ENCODE data around the gene NRDE2.

The NRDE2 gene

GRCh38 chr14:90295870-90296516, 35.7 kb downstream of the NRDE2 start:
- no peak for DNase-seq

DNA sequence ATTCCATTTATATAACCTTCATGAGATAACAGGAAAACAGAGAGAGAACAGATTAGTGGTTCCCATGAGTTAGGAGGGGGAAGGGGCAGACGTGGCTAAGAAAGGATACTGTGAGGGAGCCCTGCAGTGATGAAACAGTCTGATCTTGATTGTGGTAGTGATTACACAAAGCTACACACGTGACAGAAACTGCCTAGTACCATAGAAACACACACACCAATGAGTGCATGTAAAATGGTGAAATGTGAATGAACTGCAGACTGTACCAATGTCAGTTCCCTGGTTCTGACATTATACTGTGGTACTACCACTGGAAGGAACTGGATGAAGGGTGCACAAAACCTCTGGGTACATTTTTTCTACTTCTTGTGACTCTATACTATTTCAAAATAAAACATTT, 36.9 kb downstream of the NRDE2 start:
- no peak for DNase-seq

GRCh38 chr14:90293766-90294730, 37.7 kb downstream of the NRDE2 start:
- no peak for DNase-seq

DNA sequence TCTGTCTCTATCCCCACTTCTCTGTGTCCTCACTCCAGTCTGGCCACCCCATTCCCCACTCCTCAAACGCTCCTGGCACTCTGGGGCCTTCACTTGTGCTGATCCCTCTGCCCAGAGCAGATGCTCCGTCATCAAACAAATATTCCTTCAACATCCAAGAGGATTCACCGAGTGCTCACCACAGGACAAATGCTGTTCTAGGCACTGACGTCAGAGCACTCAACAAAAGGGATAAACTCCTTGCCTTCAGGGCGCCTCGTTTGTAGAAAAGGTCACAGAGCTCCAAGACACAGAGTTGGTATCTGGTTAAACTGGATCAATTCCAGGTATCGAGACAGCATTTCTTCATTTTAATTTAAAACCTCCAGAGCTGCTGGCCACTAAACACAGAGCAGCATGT, 40.0 kb downstream of the NRDE2 start:
- no peak for DNase-seq

- DNase-seq, result no peak
Measured at GRCh38 chr14:90290337-90291011, 41.3 kb downstream of the NRDE2 start.

DNA sequence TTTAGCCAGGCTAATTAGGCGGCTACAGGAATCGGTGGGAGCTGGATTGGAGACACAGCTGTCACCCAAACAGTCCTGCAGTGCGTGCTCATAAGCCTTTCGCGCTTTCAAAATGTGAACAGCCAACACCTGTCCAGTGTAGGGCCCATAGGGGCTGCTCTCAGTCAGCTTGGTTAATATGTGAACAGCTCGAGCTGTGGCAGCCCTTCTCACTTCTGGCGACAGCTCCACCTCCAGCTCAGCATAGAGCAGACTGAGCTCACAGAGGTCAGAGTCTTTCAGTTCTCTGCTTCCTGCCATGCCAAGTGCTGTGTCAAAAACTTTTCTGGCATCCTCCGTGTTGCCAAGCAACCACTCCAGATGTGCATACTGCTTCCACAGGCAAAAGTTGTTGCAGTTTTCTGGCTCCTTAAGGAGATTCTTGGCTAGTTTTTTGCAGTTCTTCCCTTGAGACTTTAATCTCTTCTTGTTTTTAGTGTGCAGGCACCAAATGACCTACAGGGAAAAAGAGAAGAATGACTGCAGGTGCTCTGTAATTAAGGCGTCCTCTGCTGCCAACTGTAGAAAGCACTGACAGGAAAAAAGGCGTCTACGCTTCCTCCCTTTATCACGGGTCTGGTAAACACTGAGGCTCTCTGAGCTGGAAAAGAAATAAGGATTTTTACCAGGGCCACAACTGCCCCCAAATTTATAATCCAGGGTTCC, 42.9 kb downstream of the NRDE2 start:
- no peak for DNase-seq

DNA sequence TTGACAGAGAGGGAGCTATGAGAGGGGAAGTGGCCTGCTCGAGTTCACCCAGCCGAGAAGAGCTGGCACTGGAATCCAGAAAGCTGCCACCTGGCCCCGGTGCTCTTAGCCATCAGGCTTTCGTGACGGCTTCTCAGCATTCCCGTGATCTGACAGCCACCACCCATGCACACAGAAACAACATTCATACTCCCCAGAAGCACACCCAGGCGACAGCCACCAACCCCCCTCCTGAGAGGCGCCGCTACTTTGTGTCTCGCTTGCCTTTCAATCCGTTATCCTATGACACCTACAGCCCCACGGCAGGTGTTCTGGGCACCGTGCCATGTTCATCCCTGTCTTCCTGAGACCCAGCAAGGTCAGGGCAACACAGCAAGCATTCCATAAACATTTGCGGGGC, 44.0 kb downstream of the NRDE2 start:
- no peak for DNase-seq

DNA sequence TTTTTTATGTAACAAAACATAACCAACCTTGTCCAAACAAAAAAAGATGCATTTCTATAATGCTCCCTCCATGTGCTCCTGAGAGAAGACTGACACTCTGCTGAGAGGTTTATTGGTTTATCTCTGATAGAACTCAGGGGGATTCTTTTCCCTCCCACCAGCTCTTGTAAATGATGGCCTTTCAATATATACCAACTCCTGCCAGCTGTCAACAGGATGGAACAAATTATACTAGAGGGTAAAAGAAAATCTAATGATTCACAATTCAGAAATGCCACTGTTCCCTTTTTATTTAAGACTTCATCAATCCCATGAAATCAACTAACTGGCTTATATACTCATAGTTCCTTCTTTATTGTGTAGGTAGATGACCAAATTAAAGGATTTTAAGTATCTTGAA, 50.0 kb downstream of the NRDE2 start:
- no peak for DNase-seq

DNA sequence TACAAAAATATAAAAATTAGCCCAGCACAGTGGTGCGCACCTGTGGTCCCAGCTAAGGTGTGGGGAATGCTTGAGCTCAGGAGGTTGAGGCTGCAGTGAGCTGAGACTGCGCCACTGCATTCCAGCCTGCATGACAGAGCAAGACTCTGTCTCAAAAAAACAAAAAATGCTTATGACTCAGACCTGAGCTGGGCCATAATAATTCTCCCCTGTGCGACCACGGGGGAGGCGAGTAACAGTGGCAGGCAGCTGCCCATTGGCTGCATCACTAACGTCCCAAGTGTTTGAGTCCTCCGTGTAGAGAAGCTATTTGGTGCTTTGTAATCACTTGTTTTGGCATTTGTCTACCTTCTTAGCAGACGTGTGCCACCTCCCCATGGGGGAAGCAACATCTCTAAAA, 50.5 kb downstream of the NRDE2 start:
- DNase-seq, result no peak

GRCh38 chr14:90280096-90280495, 51.6 kb downstream of the NRDE2 start:
- DNase-seq, result no peak

- no peak for DNase-seq
Measured at GRCh38 chr14:90278199-90279175, 53.3 kb downstream of the NRDE2 start.

DNA sequence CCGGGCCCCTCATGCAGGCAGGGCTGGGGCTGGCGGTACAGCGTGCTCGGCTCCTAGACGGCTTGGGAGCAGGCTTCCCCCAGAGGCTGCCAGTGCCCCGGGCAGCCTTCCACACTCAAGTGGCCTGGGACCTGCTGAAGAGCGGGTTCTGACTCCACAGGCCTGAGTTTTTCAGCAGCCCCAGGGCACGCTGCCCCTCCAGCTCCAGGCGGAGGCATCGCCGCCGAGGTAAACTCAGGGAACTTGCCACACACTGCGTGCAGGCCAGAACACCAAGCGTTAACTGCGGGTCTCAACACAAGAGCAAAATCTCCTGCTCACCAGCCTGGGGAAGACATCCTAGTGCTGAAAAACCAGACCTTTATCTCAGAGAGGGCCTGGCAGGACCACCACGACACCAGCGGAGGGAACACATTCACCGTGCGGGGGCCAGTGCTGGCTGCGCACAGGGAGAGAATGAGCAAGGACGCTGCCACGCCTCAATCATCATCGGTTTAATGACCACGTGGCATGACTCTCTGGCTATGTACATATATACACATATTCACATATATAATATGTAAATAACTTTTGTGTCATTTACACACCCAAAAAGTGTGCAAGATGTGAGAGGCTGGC, 54.1 kb downstream of the NRDE2 start:
- DNase-seq, result no peak

DNA sequence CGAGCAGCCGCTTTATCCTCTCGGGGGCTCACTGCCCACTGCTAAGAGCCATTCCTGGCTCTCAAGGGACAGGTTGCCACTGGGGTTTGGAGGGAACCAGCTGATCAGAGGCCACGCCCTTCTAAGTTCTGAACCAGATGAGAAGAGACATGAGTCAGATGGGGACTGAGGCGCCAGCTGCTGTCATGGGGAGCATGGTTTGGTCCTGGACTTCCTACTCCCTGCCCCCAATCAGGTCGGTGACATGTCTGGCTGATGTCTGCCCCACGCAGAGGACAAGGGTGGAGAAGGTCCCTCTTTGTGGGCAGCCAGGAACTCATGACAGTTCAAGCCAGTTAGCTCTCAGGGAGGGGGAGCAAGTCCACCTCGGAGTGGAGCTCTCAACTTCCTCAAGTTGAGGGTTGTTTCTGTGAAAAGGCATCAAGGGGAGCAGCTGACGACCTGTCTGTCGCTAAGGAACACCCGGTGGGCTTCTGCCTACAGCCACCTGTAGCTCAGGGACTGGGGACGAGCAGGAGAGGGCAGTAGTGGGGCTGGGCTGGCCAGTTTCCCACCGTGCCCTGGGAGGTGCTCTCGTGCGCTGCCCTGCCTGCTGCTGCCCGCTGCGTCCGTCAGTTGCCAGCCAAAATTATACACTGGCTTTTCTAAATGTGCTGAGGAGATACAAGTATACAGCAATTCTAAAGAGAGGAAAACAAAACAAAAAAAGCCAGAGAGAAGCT, 54.9 kb downstream of the NRDE2 start:
- no peak for DNase-seq

- DNase-seq, result peak; percentile 28
Measured at GRCh38 chr14:90275820-90276219, 55.9 kb downstream of the NRDE2 start.

- no peak for DNase-seq
Measured at GRCh38 chr14:90275458-90275814, 56.3 kb downstream of the NRDE2 start.

DNA sequence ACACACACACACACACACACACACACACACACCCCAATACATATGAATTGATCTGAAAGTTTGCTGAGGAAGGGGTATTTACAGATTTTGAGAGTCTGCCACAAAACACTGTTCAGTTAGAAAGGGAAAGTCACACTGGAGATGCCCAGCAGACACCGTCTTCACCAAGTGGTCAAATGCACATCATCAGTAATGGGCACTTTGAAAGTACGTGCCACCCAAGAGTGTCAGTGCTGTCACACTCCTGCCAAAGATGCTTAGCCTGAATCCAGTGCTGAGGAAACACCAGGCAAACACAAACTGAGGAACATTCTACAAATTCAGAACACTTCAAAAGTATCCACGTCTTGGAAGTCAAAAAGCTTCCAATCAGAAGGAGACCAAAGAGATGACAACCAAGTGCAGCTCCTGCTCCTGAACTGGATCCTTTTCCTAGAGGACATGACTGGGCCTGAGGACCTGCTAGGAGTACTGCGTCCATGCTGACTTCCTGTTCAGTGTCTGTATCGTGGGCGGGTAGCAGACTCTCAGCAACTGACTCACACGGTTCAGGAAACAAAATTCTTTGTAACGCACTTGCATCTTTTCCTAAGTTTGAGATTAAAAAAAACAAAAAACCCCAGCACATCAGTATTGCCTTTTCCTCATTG, 56.8 kb downstream of the NRDE2 start:
- peak; percentile 35 to 36 for DNase-seq

DNA sequence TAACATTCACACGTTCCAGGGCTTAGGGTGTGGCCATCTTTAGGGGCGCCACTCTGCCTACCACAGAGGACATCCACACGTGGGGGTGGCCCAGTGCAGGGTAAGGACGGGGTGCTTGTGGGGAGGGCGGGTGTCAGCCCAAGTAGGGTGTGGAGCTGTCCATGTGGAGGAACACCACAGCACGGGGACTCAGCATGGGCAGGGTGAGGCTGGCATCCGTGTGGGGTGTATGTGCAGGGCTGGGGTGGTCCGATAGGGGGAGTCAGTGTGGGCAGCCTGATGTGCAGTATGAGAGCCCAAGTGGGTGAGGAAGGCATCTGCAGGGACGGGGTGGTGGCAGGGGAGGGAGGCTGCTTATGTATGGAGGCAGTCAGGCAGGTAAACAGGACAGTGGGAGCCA, 57.7 kb downstream of the NRDE2 start:
- DNase-seq, result no peak

GRCh38 chr14:90273532-90273931, 58.2 kb downstream of the NRDE2 start:
- no peak for DNase-seq

- DNase-seq, result no peak
Measured at GRCh38 chr14:90272523-90272922, 59.2 kb downstream of the NRDE2 start.

DNA sequence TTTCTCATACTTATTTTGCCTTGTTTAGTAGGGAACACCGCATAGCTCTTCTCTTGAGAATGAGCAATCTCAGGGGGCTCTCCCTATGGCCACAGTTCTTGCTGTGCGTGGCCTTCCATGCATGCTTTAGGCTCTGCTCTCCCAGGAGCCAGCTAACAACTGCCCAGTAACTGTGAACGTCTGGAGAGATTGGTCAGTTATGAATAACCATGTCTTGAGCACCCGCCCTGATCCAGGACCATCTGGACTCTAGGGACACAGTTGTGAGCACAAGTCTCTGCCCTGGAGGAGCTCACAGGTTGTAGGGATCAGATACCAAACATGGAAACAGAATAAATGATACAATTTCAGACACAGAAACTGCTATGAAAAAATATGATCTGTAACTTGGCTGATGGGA, 63.3 kb downstream of the NRDE2 start:
- no peak for DNase-seq

Measured in stimulated activated CD4-positive, alpha-beta T cell treated with anti-CD3 and anti-CD28 coated beads, Interleukin-2, amount 100 ng/mL, for 24 hours (primary cell).